WTC11 (cell line): ENCODE measurements around the gene ZDHHC4. TPM values are rescaled to one million over a fixed set of nuclear protein-coding genes. Genes with fewer than 3 reads are reported as not detected.

Source experiments
- AFF4 ChIP-seq: sonication (generic); formaldehyde crosslinking; IDR thresholded peaks from 2 replicates; pipeline ENCODE4 v1.8.1; 2023; ENCODE audit warnings: mild to moderate bottlenecking, missing genetic modification reagents, borderline replicate concordance
- ATF1 ChIP-seq: sonication (generic); formaldehyde crosslinking; IDR thresholded peaks from 2 replicates; pipeline ENCODE4 v1.8.1; 2023; ENCODE audit warnings: mild to moderate bottlenecking, moderate library complexity, missing genetic modification reagents
- CBFB ChIP-seq: sonication (generic); formaldehyde crosslinking; IDR thresholded peaks from 2 replicates; pipeline ENCODE4 v1.8.1; 2022; ENCODE audit warnings: mild to moderate bottlenecking, low read depth, missing genetic modification reagents
- CTCF ChIP-seq: fragments of 200-600 bp; IDR thresholded peaks from 2 replicates; pipeline ENCODE4 v1.8.0; 2022; ENCODE audit warnings: antibody characterized with exemption
- E2F5 ChIP-seq: sonication (generic); formaldehyde crosslinking; IDR thresholded peaks from 2 replicates; pipeline ENCODE4 v1.8.1; 2022; ENCODE audit warnings: mild to moderate bottlenecking, moderate library complexity, missing genetic modification reagents
- EMX1 ChIP-seq: fragments of 250-450 bp; sonication (Bioruptor Pico); IDR thresholded peaks from 2 replicates; pipeline ENCODE4 v1.8.0; 2021; ENCODE audit warnings: mild to moderate bottlenecking
- ETV6 ChIP-seq: sonication (generic); formaldehyde crosslinking; IDR thresholded peaks from 2 replicates; pipeline ENCODE4 v1.8.1; 2022; ENCODE audit warnings: mild to moderate bottlenecking, missing genetic modification reagents
- JAZF1 ChIP-seq: fragments of 250-450 bp; sonication (Bioruptor Pico); IDR thresholded peaks from 2 replicates; pipeline ENCODE4 v1.9.0; 2021; ENCODE audit warnings: moderate library complexity, mild to moderate bottlenecking, inconsistent platforms
- MXD4 ChIP-seq: fragments of 250-450 bp; sonication (Bioruptor Pico); IDR thresholded peaks from 2 replicates; pipeline ENCODE4 v1.8.0; 2021; ENCODE audit warnings: mild to moderate bottlenecking, moderate library complexity, borderline replicate concordance
- NFATC4 ChIP-seq: fragments of 250-450 bp; sonication (Bioruptor Pico); IDR thresholded peaks from 2 replicates; pipeline ENCODE4 v1.9.0; 2021; ENCODE audit warnings: mild to moderate bottlenecking
- NFYB ChIP-seq: sonication (generic); formaldehyde crosslinking; conservative IDR thresholded peaks from 2 replicates; pipeline ENCODE4 v1.8.0; 2022; ENCODE audit warnings: low read depth, missing genetic modification reagents
- NR2C2 ChIP-seq: sonication (generic); formaldehyde crosslinking; IDR thresholded peaks from 2 replicates; pipeline ENCODE4 v1.8.0; 2022; ENCODE audit warnings: mild to moderate bottlenecking, missing genetic modification reagents
- PRRX2 ChIP-seq: fragments of 250-450 bp; sonication (Bioruptor Pico); IDR thresholded peaks from 2 replicates; pipeline ENCODE4 v1.8.0; 2021; ENCODE audit warnings: mild to moderate bottlenecking
- RELA ChIP-seq: sonication (generic); formaldehyde crosslinking; IDR thresholded peaks from 2 replicates; pipeline ENCODE4 v1.8.1; 2022; ENCODE audit warnings: missing genetic modification reagents, mild to moderate bottlenecking, borderline replicate concordance
- TEAD1 ChIP-seq: sonication (generic); formaldehyde crosslinking; IDR thresholded peaks from 2 replicates; pipeline ENCODE4 v1.8.0; 2022; ENCODE audit warnings: mild to moderate bottlenecking, missing genetic modification reagents
- ZNF219 ChIP-seq: sonication (generic); formaldehyde crosslinking; IDR thresholded peaks from 2 replicates; pipeline ENCODE4 v1.8.0; 2023; ENCODE audit warnings: missing genetic modification reagents, mild to moderate bottlenecking, borderline replicate concordance
- ZNF232 ChIP-seq: sonication (generic); formaldehyde crosslinking; IDR thresholded peaks from 2 replicates; pipeline ENCODE4 v1.8.0; 2022; ENCODE audit warnings: mild to moderate bottlenecking, missing genetic modification reagents
- ZNF263 ChIP-seq: sonication (generic); formaldehyde crosslinking; IDR thresholded peaks from 2 replicates; pipeline ENCODE4 v1.8.1; 2022; ENCODE audit warnings: low read depth, mild to moderate bottlenecking, moderate library complexity, missing genetic modification reagents
- ZNF396 ChIP-seq: fragments of 250-450 bp; sonication (Bioruptor Pico); IDR thresholded peaks from 2 replicates; pipeline ENCODE4 v1.8.0; 2021; ENCODE audit warnings: mild to moderate bottlenecking, moderate library complexity, borderline replicate concordance
- ZNF425 ChIP-seq: fragments of 250-450 bp; sonication (Bioruptor Pico); conservative IDR thresholded peaks from 2 replicates; pipeline ENCODE4 v1.9.0; 2021; ENCODE audit warnings: mild to moderate bottlenecking
- total RNA-seq: library from RNA; stranded (reverse); gene quantifications from 3 replicates; pipeline ENCODE4 v1.2.3, GENCODE V29; 2021
- TF ChIP-seq, protein P1 (sequence below): sonication (generic); formaldehyde crosslinking; IDR thresholded peaks from 2 replicates; pipeline ENCODE4 v1.8.1; 2022; ENCODE audit warnings: mild to moderate bottlenecking, missing genetic modification reagents, moderate library complexity, borderline replicate concordance
- TF ChIP-seq, protein P2 (sequence below): sonication (generic); formaldehyde crosslinking; IDR thresholded peaks from 2 replicates; pipeline ENCODE4 v1.8.0; 2023; ENCODE audit warnings: missing genetic modification reagents
- TF ChIP-seq, protein P3 (sequence below): sonication (generic); formaldehyde crosslinking; IDR thresholded peaks from 2 replicates; pipeline ENCODE4 v1.8.0; 2023; ENCODE audit warnings: missing genetic modification reagents, mild to moderate bottlenecking, borderline replicate concordance

Gene ZDHHC4
- total RNA-seq, 1 experiment from 2014 or later, result 37.7 TPM

- TF ChIP-seq, protein P1, sequence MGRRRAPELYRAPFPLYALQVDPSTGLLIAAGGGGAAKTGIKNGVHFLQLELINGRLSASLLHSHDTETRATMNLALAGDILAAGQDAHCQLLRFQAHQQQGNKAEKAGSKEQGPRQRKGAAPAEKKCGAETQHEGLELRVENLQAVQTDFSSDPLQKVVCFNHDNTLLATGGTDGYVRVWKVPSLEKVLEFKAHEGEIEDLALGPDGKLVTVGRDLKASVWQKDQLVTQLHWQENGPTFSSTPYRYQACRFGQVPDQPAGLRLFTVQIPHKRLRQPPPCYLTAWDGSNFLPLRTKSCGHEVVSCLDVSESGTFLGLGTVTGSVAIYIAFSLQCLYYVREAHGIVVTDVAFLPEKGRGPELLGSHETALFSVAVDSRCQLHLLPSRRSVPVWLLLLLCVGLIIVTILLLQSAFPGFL, result no peak
- TF ChIP-seq, protein P2, sequence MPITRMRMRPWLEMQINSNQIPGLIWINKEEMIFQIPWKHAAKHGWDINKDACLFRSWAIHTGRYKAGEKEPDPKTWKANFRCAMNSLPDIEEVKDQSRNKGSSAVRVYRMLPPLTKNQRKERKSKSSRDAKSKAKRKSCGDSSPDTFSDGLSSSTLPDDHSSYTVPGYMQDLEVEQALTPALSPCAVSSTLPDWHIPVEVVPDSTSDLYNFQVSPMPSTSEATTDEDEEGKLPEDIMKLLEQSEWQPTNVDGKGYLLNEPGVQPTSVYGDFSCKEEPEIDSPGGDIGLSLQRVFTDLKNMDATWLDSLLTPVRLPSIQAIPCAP (CRISPR knock-in tag), result no peak
- TF ChIP-seq NFATC4 (CRISPR knock-in tag) (no peak), ETV6 (0 out of 2 replicates have a peak, but pooled peaks have one; percentile 68), NFYB (CRISPR knock-in tag) (no peak), RELA (CRISPR knock-in tag) (no peak; the same call in 1 of the 2 replicates), CBFB (CRISPR knock-in tag) (peak; percentile 50; the same call in 1 of the 2 replicates), ZNF396 (CRISPR knock-in tag) (no peak), AFF4 (CRISPR knock-in tag) (no peak), E2F5 (CRISPR knock-in tag) (no peak), PRRX2 (CRISPR knock-in tag) (no peak), ZNF425 (CRISPR knock-in tag) (no peak), NR2C2 (CRISPR knock-in tag) (no peak), MXD4 (CRISPR knock-in tag) (no peak), ZNF232 (CRISPR knock-in tag) (no peak), ZNF219 (CRISPR knock-in tag) (no peak), TEAD1 (CRISPR knock-in tag) (no peak), ZNF263 (CRISPR knock-in tag) (no peak), CTCF (no peak), ATF1 (CRISPR knock-in tag) (no peak), EMX1 (no peak), JAZF1 (CRISPR knock-in tag) (no peak)
- TF ChIP-seq, protein P3, sequence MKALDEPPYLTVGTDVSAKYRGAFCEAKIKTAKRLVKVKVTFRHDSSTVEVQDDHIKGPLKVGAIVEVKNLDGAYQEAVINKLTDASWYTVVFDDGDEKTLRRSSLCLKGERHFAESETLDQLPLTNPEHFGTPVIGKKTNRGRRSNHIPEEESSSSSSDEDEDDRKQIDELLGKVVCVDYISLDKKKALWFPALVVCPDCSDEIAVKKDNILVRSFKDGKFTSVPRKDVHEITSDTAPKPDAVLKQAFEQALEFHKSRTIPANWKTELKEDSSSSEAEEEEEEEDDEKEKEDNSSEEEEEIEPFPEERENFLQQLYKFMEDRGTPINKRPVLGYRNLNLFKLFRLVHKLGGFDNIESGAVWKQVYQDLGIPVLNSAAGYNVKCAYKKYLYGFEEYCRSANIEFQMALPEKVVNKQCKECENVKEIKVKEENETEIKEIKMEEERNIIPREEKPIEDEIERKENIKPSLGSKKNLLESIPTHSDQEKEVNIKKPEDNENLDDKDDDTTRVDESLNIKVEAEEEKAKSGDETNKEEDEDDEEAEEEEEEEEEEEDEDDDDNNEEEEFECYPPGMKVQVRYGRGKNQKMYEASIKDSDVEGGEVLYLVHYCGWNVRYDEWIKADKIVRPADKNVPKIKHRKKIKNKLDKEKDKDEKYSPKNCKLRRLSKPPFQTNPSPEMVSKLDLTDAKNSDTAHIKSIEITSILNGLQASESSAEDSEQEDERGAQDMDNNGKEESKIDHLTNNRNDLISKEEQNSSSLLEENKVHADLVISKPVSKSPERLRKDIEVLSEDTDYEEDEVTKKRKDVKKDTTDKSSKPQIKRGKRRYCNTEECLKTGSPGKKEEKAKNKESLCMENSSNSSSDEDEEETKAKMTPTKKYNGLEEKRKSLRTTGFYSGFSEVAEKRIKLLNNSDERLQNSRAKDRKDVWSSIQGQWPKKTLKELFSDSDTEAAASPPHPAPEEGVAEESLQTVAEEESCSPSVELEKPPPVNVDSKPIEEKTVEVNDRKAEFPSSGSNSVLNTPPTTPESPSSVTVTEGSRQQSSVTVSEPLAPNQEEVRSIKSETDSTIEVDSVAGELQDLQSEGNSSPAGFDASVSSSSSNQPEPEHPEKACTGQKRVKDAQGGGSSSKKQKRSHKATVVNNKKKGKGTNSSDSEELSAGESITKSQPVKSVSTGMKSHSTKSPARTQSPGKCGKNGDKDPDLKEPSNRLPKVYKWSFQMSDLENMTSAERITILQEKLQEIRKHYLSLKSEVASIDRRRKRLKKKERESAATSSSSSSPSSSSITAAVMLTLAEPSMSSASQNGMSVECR (CRISPR knock-in tag), result no peak
Measured at GRCh38 chr7:6614953-6615722, 37.9 kb downstream of the ZDHHC4 start, which contains the start of gene ZNF853 (continued).
